Medulla oblongata (tissue), 1 donor: ENCODE data around the gene LSM3.

Experiments
- DNase-seq: peaks from one replicate; pipeline ENCODE4 v3.0.0-alpha.2; 2015; ENCODE audit errors: extremely low spot score

LSM3 gene

DNA sequence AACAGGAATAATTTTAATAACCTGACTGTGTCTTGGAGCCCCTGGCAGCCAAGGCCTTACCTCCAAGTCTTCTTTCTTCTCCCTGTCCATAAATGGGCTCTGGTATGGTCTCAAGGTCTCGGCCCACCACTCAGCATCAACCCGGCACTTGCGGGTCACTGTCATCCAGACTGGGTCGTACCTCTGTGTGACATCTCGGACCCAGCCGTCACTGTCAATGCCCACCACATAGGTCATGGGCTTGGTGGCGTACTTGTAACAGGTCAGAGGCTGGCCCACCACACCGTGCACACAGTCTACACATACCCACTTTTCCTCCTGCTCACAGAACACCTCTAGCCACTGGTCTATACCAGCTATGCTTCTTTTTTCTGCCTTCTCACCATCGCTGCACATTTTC, 20.7 kb upstream of the LSM3 start:
- no peak for DNase-seq

DNA sequence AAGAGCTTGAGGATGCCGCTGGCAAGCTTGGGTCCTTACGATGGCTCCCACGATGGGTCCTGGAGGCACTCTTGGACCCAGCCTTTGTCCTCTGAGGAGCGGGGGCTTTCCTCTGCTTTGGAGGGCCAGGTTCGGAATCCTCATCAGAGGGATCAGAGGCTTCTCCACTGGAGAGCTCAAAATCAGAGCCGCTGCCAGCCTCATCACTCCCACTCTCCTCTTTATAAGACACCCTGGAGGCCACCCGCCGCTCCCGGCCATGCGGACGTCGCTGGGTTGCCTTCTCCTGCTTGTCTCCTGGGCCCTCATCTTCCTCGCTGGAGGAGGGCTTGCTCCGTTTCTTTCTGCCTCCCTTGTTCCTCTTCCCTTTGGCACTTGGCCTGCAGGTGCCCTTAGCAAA, 20.2 kb upstream of the LSM3 start:
- no peak for DNase-seq

DNA sequence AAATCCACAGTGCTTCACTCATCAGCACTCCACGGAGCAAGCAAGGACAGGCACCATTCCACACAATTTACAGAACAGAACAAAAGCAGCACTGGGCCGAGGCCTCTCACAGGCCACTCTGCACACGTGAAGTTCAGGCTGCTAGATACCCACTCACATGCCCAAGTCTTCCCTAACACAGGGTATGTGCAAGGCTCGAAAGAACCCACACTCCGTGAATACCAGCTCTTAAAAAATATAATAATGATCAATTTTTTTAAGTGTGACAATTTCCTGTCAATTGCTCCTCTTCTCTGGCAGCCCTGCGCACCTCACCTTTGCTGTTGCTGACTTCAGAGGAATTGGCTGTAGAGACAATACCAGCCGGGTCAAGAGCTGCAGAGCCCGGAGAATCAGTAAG, 19.2 kb upstream of the LSM3 start:
- no peak for DNase-seq

DNA sequence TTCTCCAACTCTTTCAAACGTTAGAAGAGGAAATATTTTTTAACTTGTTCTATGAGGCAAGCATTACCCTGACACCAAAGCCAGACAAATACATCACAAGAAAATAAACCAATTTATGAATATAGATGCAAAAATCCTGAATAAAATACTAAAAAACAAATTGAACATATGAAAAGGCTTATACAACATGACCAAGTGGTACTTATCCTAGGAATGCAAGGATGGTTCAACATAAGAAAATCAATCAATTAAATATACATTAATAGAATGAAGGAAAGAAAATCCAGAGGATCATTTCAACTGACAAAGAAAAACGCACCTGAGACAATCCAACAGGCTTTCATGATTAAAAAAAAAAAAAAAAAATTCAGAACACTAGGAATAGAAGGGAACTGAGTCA, 17.3 kb upstream of the LSM3 start:
- DNase-seq = no peak

GRCh38 chr3:14162178-14162577, 16.4 kb upstream of the LSM3 start:
- DNase-seq = no peak

- DNase-seq = no peak
These were observed 11.6 kb upstream of the LSM3 start for GRCh38 chr3:14166877-14167603.

GRCh38 chr3:14169435-14169834, 9.2 kb upstream of the LSM3 start:
- DNase-seq = no peak

DNA sequence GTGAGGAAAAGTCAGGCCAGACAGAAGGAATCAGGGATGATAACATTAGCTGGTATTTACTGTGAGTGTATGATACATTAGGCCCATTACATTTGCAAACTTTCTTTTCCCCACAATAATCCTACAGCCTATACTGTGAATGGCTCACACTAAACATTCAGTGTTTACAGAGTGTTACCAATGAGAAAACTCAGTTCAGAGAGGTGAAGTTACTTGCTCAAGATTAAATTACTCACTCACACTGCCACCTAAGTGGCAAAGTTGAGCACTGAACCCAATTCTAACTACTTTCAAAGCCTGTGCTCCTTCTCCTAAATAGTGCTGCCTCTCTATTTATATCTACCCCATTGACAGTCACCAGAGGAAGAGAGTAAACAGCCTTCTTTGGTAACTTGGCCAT, 8.7 kb upstream of the LSM3 start:
- no peak for DNase-seq

DNA sequence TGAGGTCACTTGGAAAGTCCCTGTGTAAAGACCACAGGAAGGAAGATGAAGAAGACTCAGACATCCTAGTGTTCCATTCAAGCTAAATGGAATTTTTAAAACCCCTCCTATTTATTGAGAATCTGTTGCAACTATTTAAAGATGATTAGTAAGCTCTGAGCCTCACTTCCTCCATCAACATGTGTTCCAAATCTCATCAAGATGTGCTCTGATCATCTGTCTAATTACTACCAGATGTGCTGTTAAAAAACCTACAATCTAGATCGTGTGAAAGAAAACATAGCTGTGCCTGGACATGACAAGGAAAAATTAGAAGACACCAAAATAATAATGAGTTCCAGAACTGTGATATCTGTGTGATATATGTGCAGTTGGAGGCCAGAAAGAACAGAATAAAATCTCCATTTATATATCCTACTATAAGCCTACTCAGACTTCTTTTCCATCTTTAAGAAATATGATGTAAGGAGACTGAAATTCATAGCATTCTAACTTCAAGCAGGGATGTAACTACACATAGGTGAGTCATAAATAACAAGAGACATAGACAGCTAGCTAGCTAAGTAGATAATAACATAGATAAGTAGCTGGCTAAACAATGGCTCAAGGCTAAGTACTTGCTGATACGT, 8.0 kb upstream of the LSM3 start:
- no peak for DNase-seq

DNA sequence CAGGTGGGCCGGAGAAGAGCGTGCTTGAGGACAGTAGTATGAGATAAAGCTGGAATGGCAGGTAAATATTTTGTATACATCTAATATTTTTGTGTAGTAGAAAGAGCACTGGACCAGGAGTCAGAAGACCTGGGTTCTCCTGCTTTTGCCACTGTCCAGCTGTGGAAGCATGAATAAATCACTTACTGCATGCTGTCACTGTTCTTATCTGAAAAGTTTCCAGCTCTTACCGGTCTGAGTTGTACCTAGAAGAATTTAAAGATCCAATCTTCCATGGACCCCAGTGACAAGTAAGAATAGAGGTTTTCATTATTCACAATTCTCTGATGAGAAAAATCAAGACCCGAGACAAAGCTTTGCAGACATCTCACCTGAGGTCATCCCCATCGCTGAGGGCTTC, 6.1 kb upstream of the LSM3 start:
- no peak for DNase-seq

DNA sequence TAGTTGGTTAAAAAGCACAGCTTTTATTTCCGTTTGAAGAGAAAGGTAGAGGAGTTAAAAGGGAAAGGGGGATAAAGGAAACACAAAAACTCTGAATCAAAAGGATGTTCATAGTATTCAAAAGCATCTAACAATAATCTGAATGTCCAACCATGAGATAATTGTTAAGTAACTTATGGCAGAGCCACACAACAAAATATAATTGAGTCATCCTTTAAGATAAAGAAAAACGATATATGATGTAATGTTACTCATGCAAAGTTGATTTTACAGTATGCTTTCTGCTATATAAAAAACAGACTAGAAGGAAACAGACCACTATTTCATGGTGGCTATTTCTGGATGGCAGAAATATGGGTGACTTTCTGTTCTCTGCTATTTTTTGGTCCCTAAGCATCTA, 4.1 kb upstream of the LSM3 start:
- DNase-seq = no peak

- no peak for DNase-seq
These were observed 3.1 kb upstream of the LSM3 start for GRCh38 chr3:14175383-14176037.

DNA sequence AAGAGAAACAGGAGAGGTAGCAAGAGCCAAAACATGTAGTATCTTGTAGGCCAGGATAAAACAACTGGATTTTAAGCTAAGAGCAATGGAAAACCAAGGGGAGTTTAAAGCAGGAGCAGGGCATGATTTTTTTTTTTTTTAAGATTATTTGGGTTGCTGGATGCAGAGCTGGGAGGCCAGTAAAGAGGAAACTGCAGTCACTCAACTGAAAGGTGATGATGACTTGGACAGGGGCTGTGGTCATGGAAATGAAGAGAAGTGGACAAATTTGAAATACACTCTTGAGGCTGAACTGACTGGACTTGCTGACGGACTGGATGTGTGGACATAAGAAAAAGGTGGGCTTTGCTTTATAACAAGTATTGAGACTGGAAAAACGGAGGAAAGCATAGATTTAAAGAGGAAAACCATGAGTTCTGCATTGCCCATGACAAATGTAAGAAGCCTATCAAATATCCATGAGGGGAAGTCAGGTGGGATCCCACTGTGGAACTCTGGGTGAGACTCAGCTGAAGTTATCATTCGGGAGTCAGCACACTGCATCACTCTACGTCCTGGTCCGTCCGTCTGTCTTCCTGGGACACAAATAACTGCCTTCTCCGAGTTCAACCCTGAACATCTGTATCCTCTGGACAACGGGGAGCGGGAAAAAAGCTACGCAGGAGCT, 904 bp upstream of the LSM3 start:
- peak; percentile 39 for DNase-seq

- DNase-seq = no peak
These were observed 473 bp downstream of the LSM3 start for GRCh38 chr3:14179114-14179465.

DNA sequence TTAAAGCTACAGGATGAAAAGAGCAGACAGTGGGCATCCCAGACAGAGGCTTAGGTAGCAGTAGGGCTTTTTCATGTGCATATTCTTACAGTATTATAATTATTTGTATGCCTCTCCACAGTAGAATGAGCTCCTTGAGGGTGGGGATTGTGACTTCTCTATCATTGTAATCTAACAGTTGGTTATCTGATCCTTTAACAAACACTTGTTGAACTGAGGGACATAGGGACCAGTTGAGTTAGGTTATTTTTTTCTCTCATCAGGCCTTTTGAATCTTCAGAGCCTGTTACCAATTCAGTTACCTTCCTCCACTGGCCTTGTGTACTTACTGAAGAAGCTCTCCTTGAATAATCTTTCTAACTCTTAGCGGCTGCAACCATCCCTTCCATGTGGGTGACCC, 1.2 kb downstream of the LSM3 start:
- no peak for DNase-seq

DNA sequence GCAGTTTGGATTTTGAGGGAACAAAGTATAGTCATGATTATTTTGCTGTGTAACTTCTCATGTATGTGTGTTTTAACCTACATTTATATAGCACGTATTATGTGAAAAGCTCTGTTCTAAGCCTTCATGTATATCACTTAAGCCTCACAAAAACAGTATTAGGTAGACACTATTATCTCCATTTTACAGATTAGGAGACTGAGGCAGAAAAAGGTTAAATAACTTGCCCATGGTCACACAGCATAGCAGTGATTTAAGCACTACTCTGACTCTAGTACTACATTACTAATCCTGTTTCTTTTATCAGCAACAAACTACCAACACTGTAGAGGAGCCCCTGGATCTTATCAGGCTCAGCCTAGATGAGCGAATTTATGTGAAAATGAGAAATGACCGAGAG, 2.6 kb downstream of the LSM3 start:
- DNase-seq = no peak

- DNase-seq = no peak
These were observed 4.5 kb downstream of the LSM3 start for GRCh38 chr3:14183015-14183577.

DNA sequence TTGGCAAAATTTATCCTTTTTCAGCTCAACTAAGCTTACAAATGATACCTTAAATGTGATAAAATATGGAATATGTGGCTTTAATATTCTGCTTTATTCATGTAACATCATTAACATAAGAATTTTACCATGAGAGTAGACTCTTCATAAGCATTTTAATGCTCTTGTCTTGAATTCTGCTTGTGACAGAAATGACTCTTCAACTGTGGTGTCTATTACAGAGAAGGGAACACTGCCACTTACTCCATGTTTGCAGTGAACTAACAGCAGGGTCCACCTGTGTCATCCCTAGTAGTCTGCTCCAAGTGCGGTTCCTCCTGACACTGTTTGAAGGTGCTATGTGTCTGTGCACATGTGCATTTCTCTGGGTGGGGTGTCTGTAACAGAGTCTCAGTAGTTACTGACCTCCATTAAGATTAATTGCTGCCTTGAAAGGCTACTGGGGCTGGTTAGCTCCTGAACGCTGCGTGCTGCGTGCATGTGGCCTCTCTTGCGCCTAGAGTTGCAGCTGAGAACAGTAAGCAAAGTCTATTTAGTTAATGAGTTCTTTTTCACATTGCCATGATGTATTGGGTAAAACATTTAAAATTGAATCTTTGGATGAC, 8.3 kb downstream of the LSM3 start:
- DNase-seq = no peak

DNA sequence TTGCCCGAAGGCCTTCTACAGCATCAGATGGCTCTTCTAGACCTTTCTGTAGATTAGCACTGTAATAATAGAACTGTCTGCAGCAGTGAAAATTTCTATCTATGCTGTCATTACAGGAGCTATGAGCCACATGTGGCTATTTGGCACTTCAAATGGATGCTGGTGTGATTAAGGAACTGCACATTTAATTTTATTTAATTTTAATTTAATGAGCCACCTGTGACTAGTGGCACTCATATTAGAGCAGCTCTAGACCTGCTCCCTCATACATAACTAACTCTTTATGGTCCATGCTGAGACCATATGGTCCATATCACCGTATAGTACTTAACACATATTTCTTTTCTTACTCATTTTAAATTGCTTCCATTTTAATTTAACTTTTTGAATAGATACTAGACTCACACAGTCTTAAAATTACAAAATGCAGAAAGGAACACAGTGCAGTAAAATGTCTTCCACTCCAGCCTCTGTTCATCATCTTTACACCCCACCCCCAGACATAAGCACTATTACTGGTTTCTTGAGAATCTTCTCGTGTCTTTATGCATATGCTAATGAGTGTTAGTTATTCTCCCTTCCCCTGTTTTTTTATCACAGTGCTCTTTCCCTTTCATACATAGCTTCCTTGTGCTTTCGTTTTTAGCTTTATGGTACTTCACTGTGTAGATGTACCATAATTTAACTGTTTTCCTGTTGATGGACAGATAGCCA, 9.6 kb downstream of the LSM3 start:
- DNase-seq = no peak

- no peak for DNase-seq
These were observed 16.2 kb downstream of the LSM3 start for GRCh38 chr3:14194865-14195264.

DNA sequence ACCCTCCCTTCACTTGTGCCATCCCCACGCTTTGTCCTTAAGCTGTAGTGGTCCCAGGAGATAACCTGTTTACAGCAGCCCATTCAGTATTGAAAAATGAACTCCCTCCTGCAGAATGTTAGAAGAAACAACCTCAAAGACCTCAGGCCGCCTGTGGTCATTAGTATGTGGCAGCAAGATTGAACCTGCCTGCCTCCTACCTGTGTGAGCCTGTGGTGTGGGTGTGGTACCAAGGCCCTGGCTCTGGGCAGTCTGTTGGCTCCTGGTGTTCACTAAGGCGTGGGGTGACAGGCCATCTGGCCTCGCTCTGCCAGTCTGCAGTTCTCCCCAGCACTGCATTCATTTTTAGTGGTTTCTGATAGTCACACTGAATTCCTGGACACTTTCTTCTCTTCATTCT, 21.0 kb downstream of the LSM3 start:
- DNase-seq = no peak
